Kidney (tissue), 14 donors: ENCODE measurements around the gene NDC1. TPM values are rescaled to one million over a fixed set of nuclear protein-coding genes. Genes with fewer than 3 reads are reported as not detected.

ENCODE experiments used
- DNase-seq, 5 donors: peaks; one replicate each; pipeline ENCODE4 v3.0.0-alpha.2; 2013 to 2020
- FAIRE-seq: peaks from 2 replicates; lab custom pipeline; 2012; peaks lifted over from hg19 to GRCh38; lab: Jason Lieb, UNC
- H3K27ac ChIP-seq, 2 donors: one replicate each; pipeline ENCODE4 v1.7.0; 2013; ENCODE audit warnings: low read depth in 2 of 2, low read length in 2 of 2, inconsistent platforms in 1 of 2
- H3K27me3 ChIP-seq: one replicate; pipeline ENCODE4 v1.7.1; 2013; ENCODE audit warnings: low read length, inconsistent platforms; ENCODE audit not compliant: control insufficient read depth, insufficient read depth
- H3K36me3 ChIP-seq, 3 donors: one replicate each; pipeline versions ENCODE4 v1.7.0 to v1.7.1; 2013; ENCODE audit warnings: low read length in 3 of 3, control low read depth in 1 of 3, inconsistent platforms in 1 of 3; ENCODE audit not compliant: insufficient read depth in 3 of 3, control insufficient read depth in 2 of 3
- H3K4me1 ChIP-seq, 3 donors: one replicate each; pipeline versions ENCODE4 v1.7.0 to v1.7.1; 2013; ENCODE audit warnings: low read length in 3 of 3, inconsistent platforms in 1 of 3, low read depth in 1 of 3; ENCODE audit not compliant: control insufficient read depth in 2 of 3, insufficient read depth in 2 of 3
- H3K4me3 ChIP-seq, 3 donors: one replicate each; pipeline versions ENCODE4 v1.7.0 to v1.8.1; 2013; ENCODE audit warnings: low read length in 3 of 3, control low read depth in 1 of 3, inconsistent platforms in 1 of 3
- H3K9ac ChIP-seq, 3 donors: one replicate each; pipeline versions ENCODE4 v1.7.0 to v1.7.1; 2013; ENCODE audit warnings: low read length in 3 of 3, control low read depth in 1 of 3, inconsistent platforms in 1 of 3
- H3K9me3 ChIP-seq, 3 donors: one replicate each; pipeline versions ENCODE4 v1.7.0 to v1.7.1; 2013; ENCODE audit warnings: low read length in 3 of 3, control low read depth in 1 of 3, inconsistent platforms in 1 of 3; ENCODE audit not compliant: control insufficient read depth in 2 of 3, insufficient read depth in 1 of 3
- CTCF ChIP-seq: IDR thresholded peaks from 3 replicates; pipeline ENCODE4 v1.5.1; 2012; ENCODE audit warnings: mild to moderate bottlenecking, moderate library complexity, borderline replicate concordance; ENCODE audit not compliant: insufficient read depth; ENCODE audit errors: extremely low read depth
- intact Hi-C: fragments of 100-400 bp; cut with DNase I; formaldehyde crosslinking; loops from one replicate; pipeline ENCODE4 v1.11.1; 2022
- polyA plus RNA-seq: library from polyadenylated mRNA; stranded (reverse); fragments of 350-450 nt; fragmentation: Illumina TruSeq; extraction: RNeasy Lipid Tissue Mini Kit (QIAGEN cat#74804); gene quantifications from one replicate; pipeline ENCODE4 v1.2.3, GENCODE V29; 2014; ENCODE audit warnings: low read depth, low replicate concordance; ENCODE audit not compliant: insufficient read depth
- total RNA-seq: library from RNA; stranded (reverse); fragmentation: NEBNext Ultra II Directional; extraction: Animal tissue kit (Norgen Biotek cat#: 25700); gene quantifications from one replicate; pipeline ENCODE4 v1.2.1, GENCODE V29; 2021
- donor health status: control.
- donor health status: control.
- donor health status: control.
- donor health status: control.
- donor health status: control.
- donor health status: DM: yes; HTN: yes; CAD: no.
- donor health status: Normal renal cell carcinoma (clear cell type).

NDC1 gene
- total and polyA plus RNA-seq, 2 donors from 2014 or later, result 5.6 to 8.5 TPM

GRCh38 chr1:53721088-53721487, 117.0 kb downstream of the NDC1 start:
- Histone ChIP-seq H3K9me3 (no peaks in the 10 kb centered on the region), H3K27me3 (no peaks in the 10 kb centered on the region), H3K27ac (no peak overlapping the region), H3K36me3 (no peaks in the 10 kb centered on the region), H3K4me1 (no peaks in the 10 kb centered on the region), H3K4me3 (no peak overlapping the region), H3K9ac (no peak overlapping the region)
- no peak for DNase-seq
- FAIRE-seq, result no peak
- no peak for TF ChIP-seq CTCF
- intact Hi-C loops, result no loop called here

- TF ChIP-seq CTCF, result no peak
- intact Hi-C loops, result no loop called here
- Histone ChIP-seq H3K27ac (no peak overlapping the region), H3K9ac (no peak overlapping the region), H3K9me3 (no peaks in the 10 kb centered on the region), H3K27me3 (no peaks in the 10 kb centered on the region), H3K4me1 (no peaks in the 10 kb centered on the region), H3K36me3 (no peaks in the 10 kb centered on the region), H3K4me3 (no peak overlapping the region)
- no peak for DNase-seq
- FAIRE-seq, result no peak
Measured at GRCh38 chr1:53719469-53719868, 118.6 kb downstream of the NDC1 start.

- Histone ChIP-seq H3K36me3 (no peaks in the 10 kb centered on the region), H3K27me3 (no peaks in the 10 kb centered on the region), H3K4me1 (no peaks in the 10 kb centered on the region), H3K4me3 (no peak overlapping the region), H3K9ac (no peak overlapping the region), H3K9me3 (no peaks in the 10 kb centered on the region), H3K27ac (no peak overlapping the region)
- no peak for DNase-seq
- no peak for FAIRE-seq
- TF ChIP-seq CTCF, result no peak
- intact Hi-C loops, result no loop called here
Measured at GRCh38 chr1:53718443-53718842, 119.7 kb downstream of the NDC1 start.
